DND-41 (cell line): Measurements from ENCODE around the gene CHRDL2.

Experiments
- ATAC-seq: fragments of 200-7000 bp; cut with Tn5 transposase; 3 replicates; pipeline ENCODE4 v1.9.1; 2021; ENCODE audit warnings: low read depth; ENCODE audit not compliant: insufficient read depth
- DNase-seq: peaks from one replicate; pipeline ENCODE4 v3.0.0-alpha.2; 2020
- H2AFZ ChIP-seq: 2 replicates; pipeline ENCODE4 v1.6.0; 2012; ENCODE audit warnings: low read depth, low read length
- H3K27ac ChIP-seq: 2 replicates; pipeline ENCODE4 v1.5.1; 2012; ENCODE audit warnings: low read length, inconsistent platforms
- H3K27me3 ChIP-seq: fragments of 200-600 bp; sonication (generic); 2 replicates; pipeline ENCODE4 v1.6.0; 2012; ENCODE audit warnings: low read length, mild to moderate bottlenecking, inconsistent platforms; ENCODE audit not compliant: insufficient read depth, poor library complexity
- H3K36me3 ChIP-seq: 2 replicates; pipeline ENCODE4 v1.5.1; 2012; ENCODE audit warnings: low read length, inconsistent platforms; ENCODE audit not compliant: insufficient read depth
- H3K4me1 ChIP-seq: 2 replicates; pipeline ENCODE4 v1.5.1; 2012; ENCODE audit warnings: mild to moderate bottlenecking, low read length; ENCODE audit not compliant: insufficient read depth
- H3K4me2 ChIP-seq: 2 replicates; pipeline ENCODE4 v1.6.0; 2012; ENCODE audit warnings: mild to moderate bottlenecking, moderate library complexity, low read length, inconsistent platforms; ENCODE audit not compliant: insufficient read depth
- H3K4me3 ChIP-seq, 2 experiments: fragments of 200-600 bp in 1 of 2; shearing (Covaris generic) in 1 of 2; 2 replicates each; pipeline ENCODE4 v1.5.1; 2012 to 2016; ENCODE audit warnings: inconsistent platforms in 2 of 2, low read length in 2 of 2, mild to moderate bottlenecking in 2 of 2, low read depth in 1 of 2, moderate library complexity in 1 of 2
- H3K79me2 ChIP-seq: 2 replicates; pipeline ENCODE4 v1.6.0; 2012; ENCODE audit warnings: low read length, inconsistent platforms; ENCODE audit not compliant: insufficient read depth
- H3K9ac ChIP-seq: 2 replicates; pipeline ENCODE4 v1.6.0; 2012; ENCODE audit warnings: low read depth, mild to moderate bottlenecking, inconsistent platforms, low read length, moderate library complexity
- H3K9me3 ChIP-seq: 2 replicates; pipeline ENCODE4 v1.5.1; 2012; ENCODE audit warnings: low read length, moderate library complexity, mild to moderate bottlenecking, inconsistent platforms; ENCODE audit not compliant: insufficient read depth, severe bottlenecking
- H4K20me1 ChIP-seq: 2 replicates; pipeline ENCODE4 v1.6.0; 2012; ENCODE audit warnings: low read length; ENCODE audit not compliant: insufficient read depth
- EZH2 ChIP-seq: IDR thresholded peaks from 3 replicates; pipeline ENCODE4 v1.6.1; 2012; ENCODE audit warnings: borderline replicate concordance, low read depth, mild to moderate bottlenecking, moderate library complexity, low read length, inconsistent platforms; ENCODE audit not compliant: severe bottlenecking
- TF ChIP-seq, protein P1 (sequence below): IDR thresholded peaks from 2 replicates; pipeline ENCODE4 v1.5.1; 2012; ENCODE audit warnings: borderline replicate concordance, low read length, moderate library complexity, mild to moderate bottlenecking; ENCODE audit not compliant: poor library complexity, severe bottlenecking; ENCODE audit errors: extremely low read depth

Gene CHRDL2

DNA sequence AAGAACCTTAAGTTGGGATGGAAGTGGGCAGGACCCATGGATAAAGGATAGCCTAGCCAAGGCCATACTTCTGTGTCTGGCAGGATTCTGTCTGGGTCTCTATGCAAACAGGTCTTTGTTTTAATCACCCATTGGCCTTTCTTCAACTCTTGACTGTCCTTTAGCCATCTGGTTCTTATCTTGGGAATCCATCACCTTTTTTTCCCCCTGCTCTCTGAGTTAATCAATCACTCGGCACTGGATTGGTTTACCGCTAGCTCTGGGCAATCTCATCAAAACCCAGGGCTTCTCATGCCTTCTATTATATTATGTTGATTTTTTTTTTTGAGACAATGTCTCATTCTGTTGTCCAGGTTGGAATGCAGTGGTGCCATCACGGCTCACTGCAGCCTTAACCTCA, 15.6 kb upstream of the CHRDL2 start:
- Histone ChIP-seq H3K27me3 (no peaks in the 10 kb centered on the region), H3K36me3 (no peaks in the 10 kb centered on the region; the same call in 1 of the 2 replicates), H3K4me2 (no peak overlapping the region), H3K9me3 (no peaks in the 10 kb centered on the region), H4K20me1 (no peaks in the 10 kb centered on the region; the same call in 1 of the 2 replicates), H3K4me1 (peaks cover 34% of the 10 kb centered on the region), H3K4me3 (no peak overlapping the region), H3K9ac (no peak overlapping the region), H3K27ac (no peak overlapping the region), H2AFZ (no peak overlapping the region), H3K79me2 (peaks cover 36% of the 10 kb centered on the region)
- DNase-seq (no peak), ATAC-seq (no peak)
- no peak for TF ChIP-seq EZH2
- TF ChIP-seq, protein P1, sequence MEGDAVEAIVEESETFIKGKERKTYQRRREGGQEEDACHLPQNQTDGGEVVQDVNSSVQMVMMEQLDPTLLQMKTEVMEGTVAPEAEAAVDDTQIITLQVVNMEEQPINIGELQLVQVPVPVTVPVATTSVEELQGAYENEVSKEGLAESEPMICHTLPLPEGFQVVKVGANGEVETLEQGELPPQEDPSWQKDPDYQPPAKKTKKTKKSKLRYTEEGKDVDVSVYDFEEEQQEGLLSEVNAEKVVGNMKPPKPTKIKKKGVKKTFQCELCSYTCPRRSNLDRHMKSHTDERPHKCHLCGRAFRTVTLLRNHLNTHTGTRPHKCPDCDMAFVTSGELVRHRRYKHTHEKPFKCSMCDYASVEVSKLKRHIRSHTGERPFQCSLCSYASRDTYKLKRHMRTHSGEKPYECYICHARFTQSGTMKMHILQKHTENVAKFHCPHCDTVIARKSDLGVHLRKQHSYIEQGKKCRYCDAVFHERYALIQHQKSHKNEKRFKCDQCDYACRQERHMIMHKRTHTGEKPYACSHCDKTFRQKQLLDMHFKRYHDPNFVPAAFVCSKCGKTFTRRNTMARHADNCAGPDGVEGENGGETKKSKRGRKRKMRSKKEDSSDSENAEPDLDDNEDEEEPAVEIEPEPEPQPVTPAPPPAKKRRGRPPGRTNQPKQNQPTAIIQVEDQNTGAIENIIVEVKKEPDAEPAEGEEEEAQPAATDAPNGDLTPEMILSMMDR, result no peak

DNA sequence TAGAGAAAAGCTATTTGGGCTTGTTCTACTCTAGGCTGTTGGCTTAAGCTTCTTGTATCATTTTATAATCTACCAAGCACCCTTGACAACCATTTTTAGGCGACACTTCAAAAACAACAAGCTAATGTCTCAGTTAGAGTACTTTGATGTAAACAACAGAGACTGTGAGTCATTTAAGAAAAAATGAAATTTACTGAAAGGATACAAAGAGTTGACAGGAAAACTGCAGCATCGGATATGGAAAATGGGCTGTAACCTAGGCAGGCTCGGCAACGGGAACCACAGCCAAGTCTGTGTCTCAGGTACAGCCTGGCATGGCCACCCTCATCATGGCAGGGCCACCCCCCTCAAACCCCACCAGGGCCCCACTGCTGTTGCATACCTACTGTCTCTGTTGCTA, 13.1 kb upstream of the CHRDL2 start:
- Histone ChIP-seq H4K20me1 (no peaks in the 10 kb centered on the region), H3K4me2 (no peak overlapping the region), H3K36me3 (no peaks in the 10 kb centered on the region; the same call in 1 of the 2 replicates), H3K79me2 (peaks cover 11% of the 10 kb centered on the region), H3K4me1 (peaks cover 13% of the 10 kb centered on the region), H2AFZ (no peak overlapping the region), H3K4me3 (no peak overlapping the region), H3K9me3 (no peaks in the 10 kb centered on the region), H3K9ac (no peak overlapping the region), H3K27me3 (no peaks in the 10 kb centered on the region), H3K27ac (no peak overlapping the region)
- TF ChIP-seq EZH2, result no peak
- TF ChIP-seq, protein P1, result no peak
- ATAC-seq, result no peak
- no peak for DNase-seq

DNA sequence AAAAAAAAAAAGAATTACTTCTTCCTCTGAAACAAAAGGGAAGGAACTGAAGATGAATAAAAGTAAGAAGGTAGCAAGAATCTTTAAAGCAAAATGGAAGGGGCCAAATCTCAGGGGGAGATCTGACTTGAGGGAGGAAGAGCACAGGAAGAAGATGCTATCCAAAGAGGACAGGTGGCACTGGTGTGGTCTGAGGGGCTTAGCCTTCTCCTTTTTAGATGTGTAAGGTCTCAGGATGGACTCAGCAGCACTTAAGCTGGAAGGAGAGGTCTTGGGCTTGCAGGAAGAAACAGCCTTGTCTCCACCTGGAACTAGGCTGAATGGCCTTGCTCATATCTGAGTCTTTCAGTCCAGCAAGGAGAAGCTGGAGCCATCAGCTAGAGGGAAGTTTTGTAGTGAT, 12.4 kb upstream of the CHRDL2 start:
- H3K27me3 ChIP-seq, result no peaks in the 10 kb centered on the region
- no peak overlapping the region for H3K27ac ChIP-seq
- H3K9ac ChIP-seq, result no peak overlapping the region
- H3K9me3 ChIP-seq, result no peaks in the 10 kb centered on the region
- TF ChIP-seq, protein P1, result no peak
- no peak for TF ChIP-seq EZH2
- H3K4me3 ChIP-seq, result no peak overlapping the region
- H4K20me1 ChIP-seq, result no peaks in the 10 kb centered on the region
- ATAC-seq, result no peak
- no peak for DNase-seq
- no peaks in the 10 kb centered on the region for H3K36me3 ChIP-seq
- H3K4me1 ChIP-seq, result peaks cover 12% of the 10 kb centered on the region
- H3K4me2 ChIP-seq, result no peak overlapping the region
- 0 out of 2 replicates have a peak, but pooled peaks cover 4% of the 10 kb centered on the region for H3K79me2 ChIP-seq
- no peak overlapping the region for H2AFZ ChIP-seq

DNA sequence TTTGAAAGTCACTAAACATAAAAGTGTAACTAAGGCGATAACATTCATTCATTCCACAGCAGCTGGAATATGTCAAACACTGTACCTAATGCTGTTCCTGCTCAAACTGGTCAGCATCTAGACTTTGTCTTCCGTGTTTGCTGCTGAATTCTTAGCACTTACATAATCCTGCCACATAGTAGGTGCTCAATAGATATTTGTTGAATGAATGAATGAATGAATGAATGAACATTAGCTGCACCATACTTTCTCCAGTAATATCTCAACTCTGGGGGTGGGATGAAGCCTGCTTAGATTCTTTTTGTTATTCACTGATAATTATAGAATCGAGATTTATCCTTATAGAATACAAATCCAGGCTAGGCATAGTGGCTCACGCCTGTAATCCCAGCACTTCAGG, 10.8 kb upstream of the CHRDL2 start:
- ATAC-seq (no peak), DNase-seq (no peak)
- no peaks in the 10 kb centered on the region for H4K20me1 ChIP-seq
- no peaks in the 10 kb centered on the region for H3K4me1 ChIP-seq
- no peak overlapping the region for H3K9ac ChIP-seq
- no peak overlapping the region for H3K27ac ChIP-seq
- H3K4me2 ChIP-seq, result no peak overlapping the region
- no peak overlapping the region for H3K4me3 ChIP-seq
- no peaks in the 10 kb centered on the region for H3K36me3 ChIP-seq
- no peak overlapping the region for H2AFZ ChIP-seq
- H3K79me2 ChIP-seq, result no peaks in the 10 kb centered on the region
- TF ChIP-seq, protein P1, result no peak
- H3K9me3 ChIP-seq, result no peaks in the 10 kb centered on the region
- H3K27me3 ChIP-seq, result no peaks in the 10 kb centered on the region
